Measurements from ENCODE around the gene TMIE. TPM values are rescaled to one million over a fixed set of nuclear protein-coding genes. Genes with fewer than 3 reads are reported as not detected.
"Not testable (repeated sequence)": the region's sequence is repeated elsewhere in the genome, so short reads cannot be mapped to it uniquely, and the experiment has no call there.

TMIE gene
- total RNA-seq, 1 experiment from 2014 or later = 0.59 TPM

- no peaks in the 10 kb centered on the region for H3K27me3 ChIP-seq (ENCODE audit: control insufficient read depth, insufficient read depth, low read length)
Observed at GRCh38 chr3:46731795-46732194, 30.6 kb downstream of the TMIE start.

GRCh38 chr3:46733026-46733800 lies 32.0 kb downstream of the TMIE start:
- DNase-seq = no peak
- Histone ChIP-seq H3K27me3 (ENCODE audit: control insufficient read depth, insufficient read depth, low read length) (no peaks in the 10 kb centered on the region), H3K4me3 (ENCODE audit: insufficient read depth, low read depth, low read length) (no peak overlapping the region), H3K36me3 (replicated peaks; ENCODE audit: control insufficient read depth, insufficient read depth, low read length) (no peaks in the 10 kb centered on the region)

More at GRCh38 chr3:46731795-46732194, 30.6 kb downstream of the TMIE start:
- DNase-seq = no peak
- no peak overlapping the region for H3K4me3 ChIP-seq (ENCODE audit: insufficient read depth, low read depth, low read length)
- no peaks in the 10 kb centered on the region for H3K36me3 ChIP-seq (replicated peaks; ENCODE audit: control insufficient read depth, insufficient read depth, low read length)

- Histone ChIP-seq H3K27me3 (ENCODE audit: control insufficient read depth, insufficient read depth, low read length) (no peaks in the 10 kb centered on the region), H3K36me3 (replicated peaks; ENCODE audit: control insufficient read depth, insufficient read depth, low read length) (no peaks in the 10 kb centered on the region), H3K4me3 (ENCODE audit: insufficient read depth, low read depth, low read length) (no peak overlapping the region)
- no peak for DNase-seq
Observed at GRCh38 chr3:46734773-46735172, 33.6 kb downstream of the TMIE start.

GRCh38 chr3:46736006-46736872 lies 35.0 kb downstream of the TMIE start:
- Histone ChIP-seq H3K4me3 (ENCODE audit: insufficient read depth, low read depth, low read length) (no peak overlapping the region), H3K27me3 (ENCODE audit: control insufficient read depth, insufficient read depth, low read length) (no peaks in the 10 kb centered on the region), H3K36me3 (replicated peaks; ENCODE audit: control insufficient read depth, insufficient read depth, low read length) (no peaks in the 10 kb centered on the region)
- DNase-seq = no peak

GRCh38 chr3:46737329-46737731 lies 36.1 kb downstream of the TMIE start:
- no peaks in the 10 kb centered on the region for H3K36me3 ChIP-seq (replicated peaks; ENCODE audit: control insufficient read depth, insufficient read depth, low read length)
- no peak overlapping the region for H3K4me3 ChIP-seq (ENCODE audit: insufficient read depth, low read depth, low read length)
- DNase-seq = no peak
- no peaks in the 10 kb centered on the region for H3K27me3 ChIP-seq (ENCODE audit: control insufficient read depth, insufficient read depth, low read length)

GRCh38 chr3:46739565-46739964 lies 38.4 kb downstream of the TMIE start:
- H3K4me3 ChIP-seq (ENCODE audit: insufficient read depth, low read depth, low read length); H3K36me3 ChIP-seq (replicated peaks; ENCODE audit: control insufficient read depth, insufficient read depth, low read length); H3K27me3 ChIP-seq (ENCODE audit: control insufficient read depth, insufficient read depth, low read length); DNase-seq: not testable (repeated sequence)

GRCh38 chr3:46742992-46743585 lies 41.9 kb downstream of the TMIE start:
- Histone ChIP-seq H3K4me3 (ENCODE audit: insufficient read depth, low read depth, low read length) (no peak overlapping the region), H3K36me3 (replicated peaks; ENCODE audit: control insufficient read depth, insufficient read depth, low read length) (no peaks in the 10 kb centered on the region), H3K27me3 (ENCODE audit: control insufficient read depth, insufficient read depth, low read length) (no peaks in the 10 kb centered on the region)
- DNase-seq = peak; percentile 59

- no peaks in the 10 kb centered on the region for H3K27me3 ChIP-seq (ENCODE audit: control insufficient read depth, insufficient read depth, low read length)
- DNase-seq = no peak
- H3K36me3 ChIP-seq (replicated peaks; ENCODE audit: control insufficient read depth, insufficient read depth, low read length) = no peaks in the 10 kb centered on the region
- no peak overlapping the region for H3K4me3 ChIP-seq (ENCODE audit: insufficient read depth, low read depth, low read length)
Observed at GRCh38 chr3:46746711-46747110, 45.5 kb downstream of the TMIE start.

GRCh38 chr3:46748170-46748569 lies 47.0 kb downstream of the TMIE start:
- Histone ChIP-seq H3K4me3 (ENCODE audit: insufficient read depth, low read depth, low read length) (no peak overlapping the region), H3K36me3 (replicated peaks; ENCODE audit: control insufficient read depth, insufficient read depth, low read length) (no peaks in the 10 kb centered on the region), H3K27me3 (ENCODE audit: control insufficient read depth, insufficient read depth, low read length) (no peaks in the 10 kb centered on the region)
- DNase-seq = no peak

GRCh38 chr3:46749129-46749528 lies 47.9 kb downstream of the TMIE start:
- Histone ChIP-seq H3K27me3 (ENCODE audit: control insufficient read depth, insufficient read depth, low read length) (no peaks in the 10 kb centered on the region), H3K4me3 (ENCODE audit: insufficient read depth, low read depth, low read length) (no peak overlapping the region), H3K36me3 (replicated peaks; ENCODE audit: control insufficient read depth, insufficient read depth, low read length) (no peaks in the 10 kb centered on the region)
- no peak for DNase-seq

- H3K27me3 ChIP-seq (ENCODE audit: control insufficient read depth, insufficient read depth, low read length) = no peaks in the 10 kb centered on the region
- no peaks in the 10 kb centered on the region for H3K36me3 ChIP-seq (replicated peaks; ENCODE audit: control insufficient read depth, insufficient read depth, low read length)
- DNase-seq = no peak
- no peak overlapping the region for H3K4me3 ChIP-seq (ENCODE audit: insufficient read depth, low read depth, low read length)
Observed at GRCh38 chr3:46750555-46751038, 49.4 kb downstream of the TMIE start.

GRCh38 chr3:46753127-46753526 lies 51.9 kb downstream of the TMIE start:
- not testable (repeated sequence) for H3K27me3 ChIP-seq (ENCODE audit: control insufficient read depth, insufficient read depth, low read length); H3K4me3 ChIP-seq (ENCODE audit: insufficient read depth, low read depth, low read length); DNase-seq; H3K36me3 ChIP-seq (replicated peaks; ENCODE audit: control insufficient read depth, insufficient read depth, low read length)

- H3K4me3 ChIP-seq (ENCODE audit: insufficient read depth, low read depth, low read length) = no peak overlapping the region
- no peaks in the 10 kb centered on the region for H3K36me3 ChIP-seq (replicated peaks; ENCODE audit: control insufficient read depth, insufficient read depth, low read length)
- H3K27me3 ChIP-seq (ENCODE audit: control insufficient read depth, insufficient read depth, low read length) = no peaks in the 10 kb centered on the region
- DNase-seq = peak; percentile 4
Observed at GRCh38 chr3:46755646-46756045, 54.5 kb downstream of the TMIE start.

- Histone ChIP-seq H3K27me3 (ENCODE audit: control insufficient read depth, insufficient read depth, low read length) (no peaks in the 10 kb centered on the region), H3K36me3 (replicated peaks; ENCODE audit: control insufficient read depth, insufficient read depth, low read length) (no peaks in the 10 kb centered on the region), H3K4me3 (ENCODE audit: insufficient read depth, low read depth, low read length) (no peak overlapping the region)
- peak; percentile 43 for DNase-seq
Observed at GRCh38 chr3:46756642-46757041, 55.5 kb downstream of the TMIE start.

Measured in H7 (cell line).